HUES64 (cell line): ENCODE results near the gene IL7R.
"Not testable (repeated sequence)": the region's sequence is repeated elsewhere in the genome, so short reads cannot be mapped to it uniquely, and the experiment has no call there.

Source experiments
- H3K27ac ChIP-seq: 2 replicates; pipeline ENCODE4 v1.7.0; 2013; ENCODE audit warnings: low read depth, low read length, inconsistent platforms
- H3K27me3 ChIP-seq: 2 replicates; pipeline ENCODE4 v1.6.1; 2013; ENCODE audit warnings: mild to moderate bottlenecking, low read length; ENCODE audit not compliant: insufficient read depth
- H3K36me3 ChIP-seq: 2 replicates; pipeline ENCODE4 v1.6.1; 2013; ENCODE audit warnings: mild to moderate bottlenecking, low read length; ENCODE audit not compliant: insufficient read depth
- H3K4me1 ChIP-seq: 2 replicates; pipeline ENCODE4 v1.6.1; 2013; ENCODE audit warnings: mild to moderate bottlenecking, low read length, moderate library complexity; ENCODE audit not compliant: insufficient read depth
- H3K4me3 ChIP-seq: 2 replicates; pipeline ENCODE4 v1.5.1; 2013; ENCODE audit warnings: mild to moderate bottlenecking, low read length, moderate library complexity
- H3K9ac ChIP-seq: 2 replicates; pipeline ENCODE4 v1.6.1; 2013; ENCODE audit warnings: mild to moderate bottlenecking, low read depth, low read length
- H3K9me3 ChIP-seq: 2 replicates; pipeline ENCODE4 v1.6.1; 2013; ENCODE audit warnings: low read depth, low read length; ENCODE audit not compliant: insufficient read depth
- WGBS: fragments of 150-250, 120-280 bp; methylation state at CpG from one replicate; pipeline ENCODE4 v1.1.7; 2013; ENCODE audit warnings: missing lambda C conversion rate; 5-methylcytosine and 5-hydroxymethylcytosine counted together

IL7R gene

DNA sequence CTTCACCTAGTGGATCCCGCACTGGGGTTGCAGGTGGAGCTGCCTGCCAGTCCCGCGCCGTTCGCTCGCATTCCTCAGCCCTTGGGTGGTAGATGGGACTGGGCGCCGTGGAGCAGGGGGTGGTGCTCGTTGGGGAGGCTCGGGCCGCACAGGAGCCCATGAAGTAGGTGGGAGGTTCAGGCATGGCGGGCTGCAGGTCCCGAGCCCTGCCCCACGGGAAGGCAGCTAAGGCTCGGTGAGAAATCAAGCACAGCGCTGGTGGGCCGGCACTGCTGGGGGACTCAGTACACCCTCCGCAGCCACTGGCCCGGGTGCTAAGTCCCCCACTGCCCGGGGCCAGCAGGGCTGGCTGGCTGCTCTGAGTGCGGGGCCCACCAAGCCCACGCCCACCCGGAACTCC is 36.1 kb downstream of the IL7R start:
- H3K27me3 ChIP-seq, H3K4me1 ChIP-seq, H3K9ac ChIP-seq, H3K9me3 ChIP-seq, H3K27ac ChIP-seq, H3K36me3 ChIP-seq, H3K4me3 ChIP-seq: not testable (repeated sequence)
- 95% methylated on average over 21 of the region's 23 CpGs for WGBS

DNA sequence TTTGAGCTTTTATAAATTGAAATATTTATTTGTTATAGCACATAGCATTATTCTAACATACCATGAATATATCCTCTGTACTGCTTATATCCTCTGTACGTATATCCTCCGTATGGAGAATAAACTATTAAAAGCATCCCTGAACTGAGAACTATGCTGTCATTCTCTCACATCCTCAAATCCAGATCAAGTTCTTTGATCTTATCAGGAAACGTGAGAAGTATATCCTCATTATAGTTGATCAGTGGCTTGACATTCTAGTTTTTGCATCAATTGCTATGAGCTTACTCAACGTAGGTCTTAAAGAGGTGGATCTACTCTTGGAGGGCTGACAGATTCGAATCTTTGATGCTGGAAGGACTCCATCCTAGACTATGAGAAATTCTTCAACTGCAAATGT is 37.4 kb downstream of the IL7R start:
- WGBS: 92% methylated on average over 5 of the region's 5 CpGs

DNA sequence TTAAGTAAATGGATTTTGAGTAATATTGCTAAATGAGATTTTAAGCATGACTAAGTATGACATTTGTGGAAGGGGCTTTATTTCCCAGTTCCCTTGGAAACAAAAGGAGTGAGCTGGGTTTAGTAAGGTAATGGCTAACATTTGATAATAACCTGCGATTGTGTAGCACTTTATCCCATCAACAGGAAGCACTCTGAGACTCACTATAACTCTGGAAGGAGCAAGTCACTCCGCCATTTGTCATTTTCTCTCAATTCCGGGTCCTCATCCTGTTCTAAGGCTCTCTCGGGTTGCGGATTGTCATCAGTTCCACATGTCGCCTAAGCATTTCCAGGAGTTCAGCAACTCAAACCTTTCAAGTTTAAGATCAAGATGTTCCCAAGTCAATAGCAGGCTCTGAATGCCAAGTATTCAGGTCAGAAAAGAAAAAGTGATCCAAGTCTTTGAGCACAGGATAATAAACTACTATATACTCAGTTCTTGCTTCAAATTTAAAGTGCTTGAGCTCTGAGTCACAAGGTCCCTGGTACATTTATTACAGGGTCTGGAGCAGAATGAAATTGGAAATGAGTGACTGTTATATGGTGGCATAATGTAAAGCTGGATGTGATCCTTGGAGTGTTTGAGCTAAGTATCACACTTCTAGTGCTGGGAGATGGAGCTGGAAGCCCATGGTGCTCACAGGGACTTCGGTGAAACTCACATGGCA is 42.4 kb downstream of the IL7R start:
- Histone ChIP-seq H3K9ac (no peak overlapping the region), H3K27ac (no peak overlapping the region), H3K4me1 (no peaks in the 10 kb centered on the region), H3K4me3 (no peak overlapping the region), H3K27me3 (no peaks in the 10 kb centered on the region), H3K36me3 (no peaks in the 10 kb centered on the region), H3K9me3 (no peaks in the 10 kb centered on the region)
- WGBS: 93% methylated on average over 7 of the region's 7 CpGs

More for the DNA sequence above, 37.4 kb downstream of the IL7R start:
- Histone ChIP-seq H3K4me3 (no peak overlapping the region), H3K36me3 (no peaks in the 10 kb centered on the region), H3K4me1 (peaks cover 2% of the 10 kb centered on the region), H3K9ac (no peak overlapping the region), H3K27me3 (no peaks in the 10 kb centered on the region), H3K27ac (no peak overlapping the region), H3K9me3 (no peaks in the 10 kb centered on the region)

DNA sequence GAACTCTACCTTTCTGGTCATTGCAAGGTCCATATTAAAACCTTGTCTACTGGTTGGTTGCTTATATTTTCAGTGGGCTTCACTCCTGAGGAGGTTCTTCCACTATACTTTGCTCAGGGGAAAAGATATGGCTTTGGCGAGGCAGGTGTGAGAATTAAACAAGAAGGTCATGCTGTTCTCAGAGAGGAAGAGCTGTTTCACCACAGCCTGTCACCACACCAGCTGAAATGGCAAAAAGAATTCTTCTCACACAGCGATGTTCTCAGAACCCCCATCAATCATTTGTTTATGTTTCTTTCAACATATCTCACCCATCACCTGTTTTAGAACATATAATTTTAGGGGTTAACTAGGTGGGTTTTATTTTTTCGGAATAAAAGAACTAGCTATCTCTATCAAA is 43.1 kb downstream of the IL7R start:
- Histone ChIP-seq H3K27me3 (no peaks in the 10 kb centered on the region), H3K27ac (no peak overlapping the region), H3K4me1 (no peaks in the 10 kb centered on the region), H3K4me3 (no peak overlapping the region), H3K36me3 (no peaks in the 10 kb centered on the region), H3K9ac (no peak overlapping the region), H3K9me3 (no peaks in the 10 kb centered on the region)
- WGBS: 100% methylated on average over 1 of the region's 3 CpGs

DNA sequence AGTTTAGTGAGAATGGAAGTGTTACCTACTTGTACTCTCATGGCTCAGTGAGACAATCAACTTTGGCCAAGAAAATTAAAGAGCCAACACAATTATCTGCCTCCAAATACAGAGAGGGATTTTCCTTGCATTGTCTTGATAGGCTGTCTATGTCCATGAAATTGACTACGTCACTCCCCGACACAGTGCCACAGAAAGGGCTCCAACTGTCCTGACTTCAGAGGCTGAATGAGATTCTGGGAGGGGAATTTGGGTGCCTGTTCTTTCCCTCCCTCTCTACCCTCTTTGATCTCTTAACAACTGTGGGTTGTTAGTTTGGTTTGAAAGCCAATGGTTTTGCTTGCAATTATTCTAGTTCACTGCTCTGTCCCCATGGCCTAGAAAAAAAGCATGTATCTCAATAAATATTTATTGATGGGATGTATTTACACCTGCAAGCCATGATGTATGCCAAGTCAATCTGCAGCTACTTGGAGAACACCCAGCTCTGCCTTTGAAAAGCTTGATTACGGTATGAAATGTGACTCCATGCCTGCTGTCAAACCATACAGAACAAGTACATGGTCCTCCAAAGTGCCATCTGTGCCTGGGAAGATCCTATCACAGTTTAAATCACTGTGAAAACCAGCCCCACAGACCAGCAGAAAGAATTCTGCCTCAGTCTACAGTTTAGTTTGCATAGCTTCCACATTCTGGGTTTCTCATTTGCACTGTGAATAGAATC is 44.4 kb downstream of the IL7R start:
- no peak overlapping the region for H3K4me3 ChIP-seq
- WGBS: 98% methylated on average over 3 of the region's 3 CpGs

DNA sequence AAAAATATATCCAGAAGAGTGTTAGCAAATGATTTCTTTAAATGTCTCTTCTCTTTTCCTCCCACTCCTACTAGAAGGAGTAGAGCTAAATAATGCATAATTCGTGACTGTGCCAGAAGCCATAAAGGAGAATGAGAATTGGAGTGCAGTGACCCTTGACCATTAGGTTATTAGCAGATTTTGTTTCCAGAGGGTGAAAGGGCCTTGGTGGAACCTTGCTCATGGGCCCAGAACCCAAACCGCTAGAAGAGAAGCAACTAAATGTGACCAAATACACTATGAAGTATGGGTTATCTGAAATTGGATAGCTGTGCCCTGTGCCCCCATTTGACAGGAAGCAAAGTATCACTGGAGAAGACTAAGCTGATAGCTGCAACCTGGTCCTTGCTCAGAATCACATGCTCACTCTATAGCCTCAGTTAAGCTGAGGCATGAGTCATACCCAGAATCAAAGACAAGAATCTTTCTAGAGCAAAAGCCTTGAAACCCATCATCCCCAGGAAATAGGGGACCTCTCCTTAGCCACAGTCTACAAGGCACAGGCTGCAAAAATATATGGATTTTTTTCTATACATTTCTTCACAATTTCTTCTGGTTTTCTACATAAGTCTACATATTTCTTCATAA is 45.5 kb downstream of the IL7R start:
- no peak overlapping the region for H3K9ac ChIP-seq
- no peaks in the 10 kb centered on the region for H3K36me3 ChIP-seq
- H3K9me3 ChIP-seq: no peaks in the 10 kb centered on the region
- no peaks in the 10 kb centered on the region for H3K4me1 ChIP-seq
- no peak overlapping the region for H3K4me3 ChIP-seq
- no peaks in the 10 kb centered on the region for H3K27me3 ChIP-seq
- WGBS: 84% methylated on average over 2 of the region's 2 CpGs
- H3K27ac ChIP-seq: no peak overlapping the region

More for the DNA sequence above, 44.4 kb downstream of the IL7R start:
- Histone ChIP-seq H3K4me1 (no peaks in the 10 kb centered on the region), H3K9me3 (no peaks in the 10 kb centered on the region), H3K36me3 (no peaks in the 10 kb centered on the region), H3K9ac (no peak overlapping the region), H3K27me3 (no peaks in the 10 kb centered on the region), H3K27ac (no peak overlapping the region)

DNA sequence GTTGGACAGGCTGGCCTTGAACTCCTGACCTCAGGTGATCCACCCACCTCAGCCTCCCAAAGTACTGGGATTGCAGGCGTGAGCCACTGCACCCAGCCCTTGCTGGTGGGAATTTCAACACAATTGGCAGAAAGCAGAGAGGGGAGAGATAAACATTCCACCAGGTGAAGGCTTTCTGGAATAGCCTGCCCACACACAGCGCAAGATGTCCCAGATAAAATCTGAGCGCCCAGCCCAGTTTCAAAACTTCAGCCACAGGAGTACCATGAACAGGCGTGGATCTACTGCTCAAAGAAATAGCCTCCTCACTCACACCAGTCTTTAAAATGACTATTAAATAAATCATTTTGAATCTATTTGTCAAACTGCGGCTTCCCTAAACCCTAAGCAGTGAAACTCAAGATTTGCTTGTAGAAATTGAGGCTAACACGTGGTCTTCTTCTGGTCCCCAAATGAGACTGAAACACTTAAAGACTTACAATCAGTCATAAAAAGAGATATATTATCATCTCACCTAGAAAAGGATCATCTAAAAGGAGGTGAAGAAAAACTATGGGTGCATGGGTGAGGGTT is 47.0 kb downstream of the IL7R start:
- Histone ChIP-seq H3K36me3 (no peaks in the 10 kb centered on the region), H3K4me3 (no peak overlapping the region), H3K4me1 (peaks cover 8% of the 10 kb centered on the region; the same call in 1 of the 2 replicates), H3K27ac (no peak overlapping the region), H3K9me3 (no peaks in the 10 kb centered on the region), H3K9ac (no peak overlapping the region), H3K27me3 (no peaks in the 10 kb centered on the region)
- WGBS: 97% methylated on average over 6 of the region's 6 CpGs

DNA sequence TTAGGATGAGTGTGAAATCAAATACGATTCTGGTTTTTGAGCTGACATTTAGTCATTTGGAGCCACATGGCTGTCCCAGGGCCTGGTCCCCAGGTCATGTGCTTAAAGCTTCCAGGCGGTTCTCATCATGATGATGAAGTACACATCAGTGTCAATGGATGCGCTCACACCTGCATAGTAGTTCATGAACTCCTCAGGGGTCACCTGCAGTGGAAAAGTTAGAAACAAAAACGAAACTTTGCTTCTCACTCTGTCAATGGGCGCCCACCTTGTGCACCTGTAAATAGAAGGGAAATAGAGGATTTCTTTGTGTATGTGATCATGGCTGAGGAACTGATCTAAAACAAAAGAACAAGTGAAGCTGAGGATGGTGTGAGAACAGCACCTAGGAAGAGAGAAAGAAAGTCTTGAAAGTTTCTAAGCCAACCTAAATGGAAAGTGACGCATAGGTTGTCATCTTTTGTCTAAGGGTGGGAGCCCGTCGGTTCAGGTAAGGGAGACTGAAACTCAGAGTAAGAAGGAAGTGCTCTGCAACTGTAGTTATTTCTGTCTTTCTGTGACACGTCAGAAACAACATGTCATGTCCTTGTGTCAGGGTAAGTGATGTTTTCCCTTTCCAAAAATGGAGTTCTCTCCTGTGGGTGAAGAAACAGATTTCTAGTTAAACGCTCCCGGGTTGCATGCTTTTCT is 47.9 kb downstream of the IL7R start:
- Histone ChIP-seq H3K4me1 (peaks cover 9% of the 10 kb centered on the region; the same call in 1 of the 2 replicates), H3K9me3 (no peaks in the 10 kb centered on the region), H3K27me3 (no peaks in the 10 kb centered on the region), H3K36me3 (no peaks in the 10 kb centered on the region), H3K4me3 (no peak overlapping the region), H3K27ac (no peak overlapping the region), H3K9ac (no peak overlapping the region)
- WGBS: 87% methylated on average over 11 of the region's 11 CpGs

DNA sequence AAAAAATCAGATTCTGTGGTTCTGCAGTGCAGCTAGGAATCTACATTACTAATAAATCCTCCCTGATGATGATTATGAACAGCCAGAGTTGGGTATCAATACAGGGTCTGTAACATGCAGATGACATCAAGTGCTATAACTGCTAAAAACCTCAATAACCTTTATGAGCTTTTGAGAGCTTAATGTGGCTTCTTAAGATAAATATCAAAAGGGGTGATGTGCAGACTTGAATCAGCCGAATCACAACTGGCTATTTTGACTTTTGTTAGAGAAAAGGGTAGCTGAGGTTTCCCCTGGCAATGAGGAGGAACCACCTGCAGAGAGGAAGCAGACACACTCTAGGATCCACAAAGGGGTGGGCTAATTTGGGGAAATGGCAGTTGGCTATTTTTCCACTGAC is 51.5 kb downstream of the IL7R start:
- no peak overlapping the region for H3K27ac ChIP-seq
- no peak overlapping the region for H3K4me3 ChIP-seq
- WGBS: 59% methylated on average over 1 of the region's 1 CpG
- no peak overlapping the region for H3K9ac ChIP-seq
- no peaks in the 10 kb centered on the region for H3K36me3 ChIP-seq
- peaks cover 9% of the 10 kb centered on the region; the same call in 1 of the 2 replicates for H3K4me1 ChIP-seq
- H3K9me3 ChIP-seq: peaks cover 19% of the 10 kb centered on the region
- H3K27me3 ChIP-seq: no peaks in the 10 kb centered on the region

DNA sequence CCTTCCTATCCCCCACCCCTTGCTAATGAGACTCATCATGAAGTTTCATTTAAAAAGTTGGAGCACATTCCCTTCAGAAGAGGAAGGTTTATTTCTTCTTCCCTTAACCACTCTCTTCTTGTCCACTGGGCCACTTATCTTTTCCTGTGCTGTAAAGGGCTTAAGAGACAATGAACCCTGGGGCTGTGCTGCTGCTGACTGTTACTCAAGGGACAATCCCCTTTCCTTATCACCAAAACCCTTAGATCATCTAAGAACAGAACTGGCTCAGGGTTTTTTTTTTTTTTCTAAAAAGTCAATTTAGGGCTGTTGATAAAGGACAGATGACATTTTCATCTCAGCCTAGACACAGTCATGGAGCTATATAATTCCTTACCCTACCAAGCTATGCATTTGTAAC is 52.1 kb downstream of the IL7R start:
- Histone ChIP-seq H3K27ac (no peak overlapping the region), H3K27me3 (no peaks in the 10 kb centered on the region), H3K4me1 (peaks cover 9% of the 10 kb centered on the region; the same call in 1 of the 2 replicates), H3K9ac (no peak overlapping the region), H3K4me3 (no peak overlapping the region), H3K36me3 (no peaks in the 10 kb centered on the region), H3K9me3 (peaks cover 19% of the 10 kb centered on the region)

DNA sequence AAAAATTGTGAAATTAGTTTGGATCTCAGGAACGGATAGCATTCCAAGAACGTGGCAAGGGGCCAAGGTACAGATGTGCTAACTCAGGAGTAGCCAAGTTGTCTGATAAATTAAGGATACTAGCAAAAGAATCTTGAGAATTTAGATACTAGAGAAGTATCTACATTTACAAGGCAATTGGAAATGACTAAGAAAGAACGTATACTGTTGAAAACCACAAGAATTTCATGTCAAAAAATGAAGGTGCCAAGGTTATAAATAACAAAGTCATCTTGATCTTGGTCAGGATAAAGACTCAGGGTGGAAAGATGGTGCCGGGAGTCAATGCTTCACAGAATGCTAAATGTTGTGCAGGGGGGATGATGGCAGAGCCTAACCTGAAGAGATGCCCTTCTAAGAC is 62.5 kb downstream of the IL7R start:
- Histone ChIP-seq H3K9ac (no peak overlapping the region), H3K27ac (no peak overlapping the region), H3K4me3 (no peak overlapping the region), H3K9me3 (no peaks in the 10 kb centered on the region), H3K27me3 (peaks cover 24% of the 10 kb centered on the region), H3K4me1 (no peaks in the 10 kb centered on the region), H3K36me3 (no peaks in the 10 kb centered on the region)
- 78% methylated on average over 4 of the region's 4 CpGs for WGBS
